Right lobe of liver (tissue), 6 donors: ENCODE measurements around the gene FSTL5. TPM values are rescaled to one million over a fixed set of nuclear protein-coding genes. Genes with fewer than 3 reads are reported as not detected.

ENCODE experiments used
- ATAC-seq, 4 donors: fragments of 200-7000 bp; cut with Tn5 transposase; one replicate each; pipeline ENCODE4 v1.9.1; 2020; ENCODE audit warnings: mild to moderate bottlenecking in 4 of 4, moderate library complexity in 4 of 4
- DNase-seq, 3 donors: peaks; one replicate each; pipeline ENCODE4 v3.0.0-alpha.2; 2020
- H3K27ac ChIP-seq, 3 donors: fragments of 200-600 bp; one replicate each; pipeline ENCODE4 v1.8.0; 2022
- H3K27me3 ChIP-seq, 2 donors: fragments of 200-600 bp; one replicate each; pipeline ENCODE4 v1.8.0; 2022
- H3K36me3 ChIP-seq, 4 donors: fragments of 200-600 bp; sonication (generic) in 1 of 4; one replicate each; pipeline versions ENCODE4 v1.5.1 to v1.8.0; 2017 to 2022; ENCODE audit warnings: control low read depth in 1 of 4
- H3K4me1 ChIP-seq, 4 donors: fragments of 200-600 bp; sonication (generic) in 1 of 4; one replicate each; pipeline versions ENCODE4 v1.5.1 to v1.8.0; 2017 to 2022; ENCODE audit warnings: control low read depth in 1 of 4
- H3K4me3 ChIP-seq, 3 donors: fragments of 200-600 bp; one replicate each; pipeline ENCODE4 v1.8.0; 2022
- H3K9me3 ChIP-seq, 4 donors: fragments of 200-600 bp; sonication (generic) in 1 of 4; one replicate each; pipeline versions ENCODE4 v1.5.1 to v1.8.0; 2017 to 2022; ENCODE audit warnings: control low read depth in 1 of 4
- POLR2A ChIP-seq: fragments of 450-650 bp; IDR thresholded peaks from one replicate; pipeline ENCODE4 v1.6.1; 2017; ENCODE audit warnings: antibody characterized with exemption, mild to moderate bottlenecking
- whole genome bisulfite sequencing: methylation state at CpG from one replicate; pipeline ENCODE4 v1.1.6; 2018; ENCODE audit warnings: low coverage, low lambda C conversion rate; ENCODE audit not compliant: insufficient coverage; ENCODE audit errors: missing lambda C conversion rate; 5-methylcytosine and 5-hydroxymethylcytosine counted together
- intact Hi-C, 2 donors: fragments of 100-400 bp; cut with DNase I; formaldehyde crosslinking; loops; one replicate each; pipeline versions ENCODE4 v1.11.2 to v1.14.1; 2022
- total RNA-seq, 6 experiments: library from RNA; depleted of rRNA in 2 of 6; stranded (reverse); fragments of >200 nt in 2 of 6; fragmentation: NEBNext Ultra II Directional in 3 of 6; extraction: Animal tissue kit (Norgen Biotek cat#: 25700) in 3 of 6; gene quantifications; one replicate each; pipeline versions ENCODE4 v1.1.0 to v1.2.4, GENCODE V29; 2016 to 2023
- TF ChIP-seq, protein P1 (sequence below), 4 donors: fragments of 200-600 bp in 3 of 4; fragments of 450-650 bp in 1 of 4; IDR thresholded peaks; one replicate each; pipeline versions ENCODE4 v1.5.1 to v1.8.0; 2016 to 2022; ENCODE audit warnings: antibody characterized with exemption in 4 of 4, mild to moderate bottlenecking in 2 of 4
- donor health status: DM: no; HTN: yes; CAD: no.
- donor health status: DM: no; HTN: no; CAD: no.
- donor health status: DM: no; HTN: no; CAD: no.
- donor health status: DM: no; HTN: yes; CAD: no.
- donor health status: DM: no; HTN: yes; CAD: no.

Gene FSTL5
- total RNA-seq, 6 experiments from 2014 or later, result 0.12 to 0.95 TPM; not detected in 4

DNA sequence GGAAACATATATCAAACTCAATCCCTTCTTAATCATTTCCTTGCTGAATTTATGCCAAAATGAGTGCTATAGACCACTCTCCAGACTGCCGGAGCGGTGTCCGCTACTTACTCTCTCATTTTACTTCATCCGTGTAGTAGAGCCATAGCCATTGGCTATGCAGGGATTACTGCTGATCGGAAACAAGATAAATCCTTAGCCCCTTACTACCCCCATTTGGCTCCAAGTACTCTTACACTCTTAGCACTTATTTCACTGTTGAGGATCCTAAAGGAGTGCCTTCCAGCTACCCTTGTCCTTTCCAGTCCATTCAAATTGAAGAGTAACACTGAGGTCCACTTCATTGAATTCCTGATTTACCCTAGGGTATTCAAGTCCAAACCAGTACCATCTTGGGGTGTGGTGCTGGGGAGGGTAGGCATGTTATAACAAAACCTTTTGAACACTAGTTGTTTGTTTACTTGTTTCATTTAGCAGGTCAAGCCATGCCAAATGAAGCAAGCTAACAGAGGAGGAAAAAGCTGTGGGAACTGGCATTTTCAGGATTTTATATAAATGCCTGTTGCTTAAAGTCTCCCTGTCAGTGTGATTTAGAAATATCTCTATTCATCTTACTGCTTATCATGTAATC is 715.1 kb downstream of the FSTL5 start:
- no peak overlapping the region for H3K4me3 ChIP-seq
- no peaks in the 10 kb centered on the region for H3K4me1 ChIP-seq
- H3K9me3 ChIP-seq, result no peaks in the 10 kb centered on the region
- no peak overlapping the region for H3K27ac ChIP-seq
- 64% methylated on average over 5 of the region's 5 CpGs for WGBS
- TF ChIP-seq POLR2A, result no peak
- TF ChIP-seq, protein P1, sequence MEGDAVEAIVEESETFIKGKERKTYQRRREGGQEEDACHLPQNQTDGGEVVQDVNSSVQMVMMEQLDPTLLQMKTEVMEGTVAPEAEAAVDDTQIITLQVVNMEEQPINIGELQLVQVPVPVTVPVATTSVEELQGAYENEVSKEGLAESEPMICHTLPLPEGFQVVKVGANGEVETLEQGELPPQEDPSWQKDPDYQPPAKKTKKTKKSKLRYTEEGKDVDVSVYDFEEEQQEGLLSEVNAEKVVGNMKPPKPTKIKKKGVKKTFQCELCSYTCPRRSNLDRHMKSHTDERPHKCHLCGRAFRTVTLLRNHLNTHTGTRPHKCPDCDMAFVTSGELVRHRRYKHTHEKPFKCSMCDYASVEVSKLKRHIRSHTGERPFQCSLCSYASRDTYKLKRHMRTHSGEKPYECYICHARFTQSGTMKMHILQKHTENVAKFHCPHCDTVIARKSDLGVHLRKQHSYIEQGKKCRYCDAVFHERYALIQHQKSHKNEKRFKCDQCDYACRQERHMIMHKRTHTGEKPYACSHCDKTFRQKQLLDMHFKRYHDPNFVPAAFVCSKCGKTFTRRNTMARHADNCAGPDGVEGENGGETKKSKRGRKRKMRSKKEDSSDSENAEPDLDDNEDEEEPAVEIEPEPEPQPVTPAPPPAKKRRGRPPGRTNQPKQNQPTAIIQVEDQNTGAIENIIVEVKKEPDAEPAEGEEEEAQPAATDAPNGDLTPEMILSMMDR (IDR thresholded peaks at IDR 0.05), result no peak
- no peak for ATAC-seq
- no peak for DNase-seq
- no peaks in the 10 kb centered on the region for H3K36me3 ChIP-seq
- H3K27me3 ChIP-seq, result no peaks in the 10 kb centered on the region
- intact Hi-C loops, result no loop called here

DNA sequence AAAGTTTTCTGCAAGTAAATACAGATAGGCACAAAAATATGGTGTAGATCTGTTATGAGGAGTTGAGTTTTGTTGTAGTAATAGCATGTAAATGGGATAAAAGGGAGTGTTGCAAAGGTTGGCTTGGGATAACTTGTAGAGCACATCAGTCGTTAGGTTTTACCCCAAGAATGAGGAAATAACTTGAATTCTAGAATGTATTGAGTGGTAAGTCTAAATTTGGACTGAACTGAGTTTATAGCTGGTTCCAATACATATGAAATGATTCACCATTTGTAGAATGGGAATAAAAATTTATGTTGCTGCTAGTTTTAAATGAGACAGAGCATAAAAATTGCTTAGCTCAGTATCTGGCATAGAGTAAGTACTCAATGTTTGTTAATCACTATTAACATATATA is 719.2 kb downstream of the FSTL5 start:
- WGBS, result 32% methylated on average over 1 of the region's 1 CpG
- H3K36me3 ChIP-seq, result no peaks in the 10 kb centered on the region
- no peak for DNase-seq
- H3K4me3 ChIP-seq, result no peak overlapping the region
- no peaks in the 10 kb centered on the region for H3K27me3 ChIP-seq
- H3K27ac ChIP-seq, result no peak overlapping the region
- no peaks in the 10 kb centered on the region for H3K9me3 ChIP-seq
- ATAC-seq, result no peak
- intact Hi-C loops, result no loop called here
- H3K4me1 ChIP-seq, result no peaks in the 10 kb centered on the region
- no peak for TF ChIP-seq POLR2A
- TF ChIP-seq, protein P1 (IDR thresholded peaks at IDR 0.05), result no peak

DNA sequence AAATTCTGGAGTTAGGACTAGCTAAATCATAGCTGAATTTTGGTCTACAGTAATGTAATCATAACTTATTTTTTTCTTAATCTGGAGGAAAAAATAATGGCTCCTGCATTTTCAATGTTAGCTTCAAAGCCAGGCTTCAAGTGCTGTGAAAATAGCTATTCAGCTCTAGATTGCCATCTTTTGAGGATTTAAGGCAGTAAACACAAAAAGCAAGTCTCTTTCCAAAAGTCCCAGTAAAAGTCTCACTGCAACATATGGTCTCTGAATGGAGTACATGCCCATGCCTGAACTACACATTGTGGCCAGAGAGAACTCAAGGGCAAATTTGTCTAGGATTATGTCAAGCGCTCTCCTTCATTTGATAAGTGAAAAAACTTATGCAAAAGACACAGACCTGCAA is 720.9 kb downstream of the FSTL5 start:
- ATAC-seq (no peak), DNase-seq (no peak)
- 89% methylated on average over 1 of the region's 1 CpG for WGBS

DNA sequence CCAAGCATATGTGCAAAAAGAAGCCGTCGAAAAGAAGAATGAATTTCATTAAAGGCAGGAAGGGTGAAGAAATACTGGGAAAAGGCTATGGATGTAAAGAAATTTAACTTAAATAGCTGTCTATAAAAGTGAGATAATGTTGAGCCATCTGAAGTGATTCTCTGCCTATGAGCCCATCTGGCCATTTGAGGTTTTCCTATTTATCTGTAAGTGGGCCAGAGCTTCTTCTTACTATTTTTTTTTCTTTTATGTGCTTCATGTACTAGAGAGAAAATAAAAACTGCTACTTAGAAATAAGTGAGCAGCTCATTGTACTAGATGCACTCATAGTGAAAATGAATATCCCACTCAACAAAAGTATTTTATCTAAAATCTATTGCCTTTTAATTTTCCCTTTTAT is 725.7 kb downstream of the FSTL5 start:
- no peaks in the 10 kb centered on the region for H3K36me3 ChIP-seq
- H3K4me3 ChIP-seq, result no peak overlapping the region
- DNase-seq (no peak), ATAC-seq (no peak)
- no peaks in the 10 kb centered on the region for H3K27me3 ChIP-seq
- no peak overlapping the region for H3K27ac ChIP-seq
- H3K4me1 ChIP-seq, result no peaks in the 10 kb centered on the region
- WGBS, result 100% methylated on average over 1 of the region's 2 CpGs
- TF ChIP-seq, protein P1 (IDR thresholded peaks at IDR 0.05), result no peak
- no peak for TF ChIP-seq POLR2A
- intact Hi-C loops, result no loop called here
- H3K9me3 ChIP-seq, result no peaks in the 10 kb centered on the region

More for the DNA sequence above, 720.9 kb downstream of the FSTL5 start:
- Histone ChIP-seq H3K27me3 (no peaks in the 10 kb centered on the region), H3K4me3 (no peak overlapping the region), H3K4me1 (no peaks in the 10 kb centered on the region), H3K27ac (no peak overlapping the region), H3K36me3 (no peaks in the 10 kb centered on the region), H3K9me3 (no peaks in the 10 kb centered on the region)
- intact Hi-C loops, result no loop called here
- TF ChIP-seq, protein P1 (IDR thresholded peaks at IDR 0.05), result no peak
- TF ChIP-seq POLR2A, result no peak
